Measurements from ENCODE around the gene CST7.

DNA sequence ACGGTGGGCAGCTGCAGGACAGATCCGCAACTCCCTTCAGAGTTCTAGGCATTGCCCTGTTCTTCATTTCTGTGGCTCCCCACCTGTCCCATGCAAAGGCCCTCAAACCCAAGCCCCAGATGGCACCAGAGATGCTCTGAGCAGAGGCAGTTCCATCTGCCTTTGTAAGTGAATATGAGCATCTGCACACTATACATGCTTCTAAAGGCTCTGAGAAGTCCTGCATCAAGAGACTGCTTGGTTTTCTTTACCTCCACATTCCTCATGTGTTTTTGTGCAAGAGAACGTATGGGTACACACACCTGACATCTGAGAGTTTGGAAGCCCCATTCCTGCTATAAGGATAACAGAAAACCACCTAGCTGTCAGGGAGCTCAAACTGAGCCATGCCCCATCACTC is 14.4 kb upstream of the CST7 start:
- TF ChIP-seq EZH2 (IDR thresholded peaks at IDR 0.05) (no peak), EZH2phosphoT487 (IDR thresholded peaks at IDR 0.05) (no peak)
- TF ChIP-seq, protein P1, sequence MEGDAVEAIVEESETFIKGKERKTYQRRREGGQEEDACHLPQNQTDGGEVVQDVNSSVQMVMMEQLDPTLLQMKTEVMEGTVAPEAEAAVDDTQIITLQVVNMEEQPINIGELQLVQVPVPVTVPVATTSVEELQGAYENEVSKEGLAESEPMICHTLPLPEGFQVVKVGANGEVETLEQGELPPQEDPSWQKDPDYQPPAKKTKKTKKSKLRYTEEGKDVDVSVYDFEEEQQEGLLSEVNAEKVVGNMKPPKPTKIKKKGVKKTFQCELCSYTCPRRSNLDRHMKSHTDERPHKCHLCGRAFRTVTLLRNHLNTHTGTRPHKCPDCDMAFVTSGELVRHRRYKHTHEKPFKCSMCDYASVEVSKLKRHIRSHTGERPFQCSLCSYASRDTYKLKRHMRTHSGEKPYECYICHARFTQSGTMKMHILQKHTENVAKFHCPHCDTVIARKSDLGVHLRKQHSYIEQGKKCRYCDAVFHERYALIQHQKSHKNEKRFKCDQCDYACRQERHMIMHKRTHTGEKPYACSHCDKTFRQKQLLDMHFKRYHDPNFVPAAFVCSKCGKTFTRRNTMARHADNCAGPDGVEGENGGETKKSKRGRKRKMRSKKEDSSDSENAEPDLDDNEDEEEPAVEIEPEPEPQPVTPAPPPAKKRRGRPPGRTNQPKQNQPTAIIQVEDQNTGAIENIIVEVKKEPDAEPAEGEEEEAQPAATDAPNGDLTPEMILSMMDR (IDR thresholded peaks at IDR 0.05) = no peak
